Stimulated activated CD4-positive, alpha-beta T cell treated with anti-CD3 and anti-CD28 coated beads, Interleukin-4, amount 100 ng/mL, for 1 hour (primary cell): Measurements from ENCODE around the gene DHCR7.

Experiments
- DNase-seq: peaks from one replicate; pipeline ENCODE4 v3.0.0-alpha.2; 2020

DHCR7 gene

DNA sequence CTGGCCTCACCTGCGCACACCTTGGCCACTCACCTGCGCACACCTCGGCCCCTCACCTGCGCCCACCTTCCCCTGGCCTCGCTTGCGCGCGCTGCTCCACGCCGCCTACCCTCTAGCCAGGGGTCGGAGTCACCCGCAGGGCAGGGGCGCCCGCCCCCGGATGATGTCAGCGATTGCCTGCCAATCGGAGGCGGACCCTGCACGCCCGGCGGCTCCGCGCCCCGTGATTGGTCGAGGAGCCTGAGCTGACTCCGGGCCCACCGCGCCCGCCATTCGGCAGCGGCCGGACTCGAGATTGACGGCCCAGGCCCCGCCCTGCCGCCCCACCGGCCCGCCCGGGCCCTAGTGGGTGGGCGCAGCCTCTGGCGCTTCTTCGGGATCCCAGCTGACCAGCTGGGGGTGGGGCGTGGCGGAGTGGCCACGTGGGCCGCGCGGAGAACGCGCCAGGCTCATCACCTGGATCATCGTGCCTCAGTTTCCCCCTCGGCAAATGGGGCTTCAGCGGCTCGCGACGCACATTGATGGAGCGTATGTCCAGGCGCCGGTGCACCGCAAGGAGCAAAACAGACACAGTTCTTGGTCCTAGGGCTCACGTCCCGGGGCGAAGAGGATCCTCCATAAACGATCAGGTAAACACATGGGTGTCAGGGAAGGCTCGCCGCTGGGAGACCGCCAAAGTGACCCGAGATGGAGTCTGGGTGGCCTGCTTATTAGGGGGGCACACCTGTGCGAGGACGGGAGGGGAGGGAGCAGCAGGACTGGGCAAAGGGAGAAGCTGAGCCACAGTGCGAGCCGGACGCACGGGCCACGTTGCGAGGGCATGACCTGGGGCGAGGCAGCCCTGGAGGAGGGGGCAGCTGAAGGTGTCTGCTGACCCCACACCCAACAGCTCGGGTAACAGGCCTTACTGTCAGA lies at the start of gene DHCR7:
Gene DHCR7, minus strand, starts transcription at position 137 of the 915 bp plus-strand sequence. CDS start 3,441 bp downstream, outside the sequence.
- DNase-seq, result peak; percentile 96

- DNase-seq, result no peak
Observed at GRCh38 chr11:71496421-71496820, 48.2 kb upstream of the DHCR7 start.

GRCh38 chr11:71495286-71496230 lies 47.4 kb upstream of the DHCR7 start:
- no peak for DNase-seq

DNA sequence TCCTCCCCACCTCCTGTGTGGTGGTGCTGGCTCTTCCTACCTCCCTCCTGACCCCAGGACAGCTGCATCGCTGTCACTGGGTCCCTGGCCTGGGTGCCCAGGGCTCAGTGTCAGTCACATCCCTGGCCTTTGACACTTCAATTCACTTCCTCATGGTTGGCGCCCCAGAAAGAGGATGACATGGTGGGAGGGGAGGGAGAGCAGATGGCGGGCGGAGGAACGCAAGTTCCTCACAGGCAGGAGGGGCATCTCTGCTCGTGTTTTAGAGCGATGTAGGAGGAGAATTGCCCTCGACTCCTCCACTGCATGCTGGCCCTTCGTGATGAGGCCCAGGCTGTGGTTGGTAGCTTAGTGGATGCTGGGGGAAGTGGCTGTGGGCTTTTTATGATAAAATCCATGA lies 43.7 kb upstream of the DHCR7 start:
- no peak for DNase-seq

GRCh38 chr11:71491531-71491930 lies 43.3 kb upstream of the DHCR7 start:
- no peak for DNase-seq

GRCh38 chr11:71490731-71491390 lies 42.7 kb upstream of the DHCR7 start:
- DNase-seq, result no peak

- DNase-seq, result no peak
Observed at GRCh38 chr11:71490044-71490730, 42.0 kb upstream of the DHCR7 start.

DNA sequence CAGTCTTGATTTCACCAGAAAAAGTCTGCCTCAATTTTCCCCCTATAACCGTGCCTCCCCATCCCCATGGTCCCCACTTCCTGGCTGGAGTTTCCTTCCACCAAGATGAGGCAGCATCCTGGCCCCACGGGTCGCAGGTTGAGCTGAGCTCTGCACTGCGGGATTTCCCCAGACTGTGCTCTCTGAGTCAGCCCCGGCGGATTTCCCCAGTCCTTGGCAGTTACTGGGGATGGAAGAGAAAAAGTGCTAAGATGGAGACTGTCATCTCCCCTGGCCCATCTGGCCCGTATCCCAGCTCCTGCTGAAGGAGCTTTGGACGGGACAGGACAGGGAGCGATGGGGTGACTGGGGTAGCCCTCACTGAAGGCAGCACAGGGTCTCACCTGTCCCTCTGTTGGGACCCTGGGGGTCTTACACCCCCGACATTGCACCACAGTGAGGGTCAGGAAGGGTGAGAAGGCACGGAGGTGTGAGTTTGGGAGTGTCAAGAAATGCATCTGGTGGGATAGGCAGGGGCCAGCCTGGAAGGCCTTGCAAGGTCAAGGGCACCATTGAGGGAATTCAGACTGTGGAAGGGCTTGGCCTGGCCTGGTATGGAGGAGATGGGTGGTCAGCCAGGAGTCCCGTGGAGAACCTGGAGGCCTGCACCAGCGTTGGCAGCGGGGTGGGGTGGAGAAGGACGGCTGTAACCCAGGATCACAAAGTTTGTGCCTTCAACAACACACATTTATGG lies 41.3 kb upstream of the DHCR7 start:
- DNase-seq, result peak; percentile 65

GRCh38 chr11:71488681-71489270 lies 40.6 kb upstream of the DHCR7 start:
- no peak for DNase-seq

GRCh38 chr11:71486320-71486719 lies 38.1 kb upstream of the DHCR7 start:
- DNase-seq, result no peak

GRCh38 chr11:71485466-71485865 lies 37.3 kb upstream of the DHCR7 start:
- DNase-seq, result no peak

DNA sequence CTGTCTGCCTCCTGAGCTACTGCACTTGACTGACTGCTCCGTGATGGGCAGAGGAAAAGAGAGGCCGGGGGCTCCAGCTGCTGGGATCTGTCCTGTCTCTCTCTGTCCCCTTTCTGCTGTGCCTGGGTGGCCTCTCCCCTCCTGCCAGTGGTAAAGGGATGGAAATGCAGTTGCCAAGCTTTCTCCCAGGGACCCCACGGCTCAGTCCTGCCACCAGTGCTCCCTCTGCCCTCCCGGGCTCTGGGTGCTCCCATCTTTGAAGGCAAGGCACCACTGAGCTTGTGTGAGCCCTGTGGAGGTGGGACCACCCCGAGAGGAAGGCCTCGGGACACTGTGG lies 36.8 kb upstream of the DHCR7 start:
- DNase-seq, result no peak

GRCh38 chr11:71484248-71485062 lies 36.3 kb upstream of the DHCR7 start:
- DNase-seq, result no peak

DNA sequence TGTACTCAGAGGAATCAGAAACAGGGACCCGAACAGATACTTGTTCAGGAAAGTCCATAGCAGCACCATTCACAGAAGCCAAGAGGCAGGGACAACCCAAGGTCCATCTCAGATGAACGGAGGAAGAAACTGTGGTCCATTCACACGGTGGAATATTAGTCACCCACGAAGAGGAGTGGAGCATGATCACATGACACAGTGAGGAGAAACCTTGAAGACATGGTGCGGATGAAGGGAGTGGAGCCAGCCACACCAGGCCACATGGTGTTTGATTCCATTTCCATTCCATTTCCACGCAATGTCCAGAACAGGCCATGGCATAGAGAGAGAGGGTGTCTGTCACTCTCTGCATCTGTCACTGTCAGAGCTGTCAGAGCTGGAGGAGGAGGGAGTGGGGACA lies 35.5 kb upstream of the DHCR7 start:
- no peak for DNase-seq

DNA sequence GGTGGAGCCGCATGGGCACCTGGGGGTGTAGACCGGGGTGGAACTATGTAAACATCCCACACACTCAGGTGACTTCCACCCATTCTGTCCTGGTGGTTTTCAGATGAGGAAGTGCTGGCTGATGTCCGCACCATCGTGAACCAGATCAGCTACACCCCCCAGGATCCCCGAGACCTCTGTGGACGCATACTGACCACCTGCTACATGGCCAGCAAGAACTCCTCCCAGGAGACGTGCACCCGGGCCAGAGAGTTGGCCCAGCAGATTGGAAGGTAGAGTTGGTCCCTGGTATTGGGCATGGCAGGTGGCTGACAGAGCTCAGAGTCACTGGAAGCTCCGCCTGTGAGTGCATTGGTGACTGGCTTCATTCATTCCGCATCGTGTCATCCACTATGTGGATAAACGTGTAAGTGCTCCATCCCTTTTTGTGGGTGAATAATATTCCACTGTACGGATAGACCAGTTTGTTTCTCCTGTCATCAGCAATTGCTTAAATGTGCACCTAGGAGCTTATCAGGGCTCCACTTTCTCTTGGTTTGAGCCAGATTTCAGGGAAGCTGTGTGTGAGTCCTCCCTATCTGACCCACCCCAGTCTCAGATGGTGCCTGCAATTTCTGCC lies 34.7 kb upstream of the DHCR7 start:
- DNase-seq, result no peak

GRCh38 chr11:71482216-71482615 lies 34.0 kb upstream of the DHCR7 start:
- no peak for DNase-seq

GRCh38 chr11:71481101-71481960 lies 33.1 kb upstream of the DHCR7 start:
- no peak for DNase-seq

- no peak for DNase-seq
Observed at GRCh38 chr11:71478528-71478840, 30.3 kb upstream of the DHCR7 start.
